GM10847 (cell line): ENCODE data around the gene STUM.

Experiments
- POLR2A ChIP-seq: IDR thresholded peaks from 2 replicates; pipeline ENCODE4 v1.6.1; 2011; ENCODE audit not compliant: insufficient read length; ENCODE audit errors: extremely low read depth

STUM gene

DNA sequence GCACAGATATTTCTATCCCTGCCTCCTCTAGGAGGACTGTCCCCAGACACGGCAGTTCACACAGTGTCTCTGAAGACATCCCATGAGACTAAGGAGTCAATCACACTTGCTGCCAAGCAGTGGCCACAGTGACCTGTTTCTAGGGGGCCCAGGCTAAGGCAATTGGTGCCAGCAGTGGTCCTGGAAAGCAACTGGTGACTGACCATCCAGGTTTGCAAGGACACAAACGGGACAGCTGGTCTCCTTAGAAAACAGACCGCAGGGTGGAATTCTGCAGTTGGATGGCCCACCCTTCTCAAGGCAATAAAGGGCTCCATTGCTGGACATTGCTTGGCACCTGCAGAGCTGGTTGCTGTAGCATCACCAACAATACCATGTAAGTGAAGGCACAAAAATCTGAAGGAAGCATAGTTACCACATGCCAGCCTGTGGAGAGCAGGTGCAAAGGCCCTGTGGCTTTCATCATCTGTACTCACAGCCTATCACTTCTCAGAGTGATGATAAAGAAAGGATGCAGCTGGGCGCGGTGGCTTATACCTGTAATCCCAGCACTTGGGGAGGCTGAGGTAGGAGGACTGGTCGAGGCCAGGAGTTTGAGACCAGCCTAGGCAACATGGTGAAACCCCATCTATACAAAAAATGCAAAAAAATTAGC is 81.5 kb downstream of the STUM start:
- no peak for TF ChIP-seq POLR2A

DNA sequence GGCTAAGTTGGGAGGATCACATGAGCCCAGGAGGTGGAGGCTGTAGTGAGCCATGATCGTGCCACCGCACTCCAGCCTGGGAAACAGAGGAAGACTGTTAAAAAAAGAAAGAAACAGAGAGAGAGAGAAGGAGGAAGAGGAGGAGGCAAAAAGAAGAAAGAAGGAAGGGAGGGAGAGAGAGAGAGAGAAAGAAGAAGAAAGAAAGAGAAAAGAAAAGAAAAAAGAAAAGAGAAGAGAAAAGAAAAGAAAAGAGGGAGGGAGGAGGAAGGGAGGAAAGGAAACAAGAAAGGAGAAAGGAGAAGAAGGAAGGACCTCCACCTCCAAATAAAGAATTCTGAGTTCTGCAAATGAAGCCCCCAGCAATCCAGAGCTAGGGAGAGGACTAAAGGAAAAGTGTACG is 82.0 kb downstream of the STUM start:
- TF ChIP-seq POLR2A: no peak

DNA sequence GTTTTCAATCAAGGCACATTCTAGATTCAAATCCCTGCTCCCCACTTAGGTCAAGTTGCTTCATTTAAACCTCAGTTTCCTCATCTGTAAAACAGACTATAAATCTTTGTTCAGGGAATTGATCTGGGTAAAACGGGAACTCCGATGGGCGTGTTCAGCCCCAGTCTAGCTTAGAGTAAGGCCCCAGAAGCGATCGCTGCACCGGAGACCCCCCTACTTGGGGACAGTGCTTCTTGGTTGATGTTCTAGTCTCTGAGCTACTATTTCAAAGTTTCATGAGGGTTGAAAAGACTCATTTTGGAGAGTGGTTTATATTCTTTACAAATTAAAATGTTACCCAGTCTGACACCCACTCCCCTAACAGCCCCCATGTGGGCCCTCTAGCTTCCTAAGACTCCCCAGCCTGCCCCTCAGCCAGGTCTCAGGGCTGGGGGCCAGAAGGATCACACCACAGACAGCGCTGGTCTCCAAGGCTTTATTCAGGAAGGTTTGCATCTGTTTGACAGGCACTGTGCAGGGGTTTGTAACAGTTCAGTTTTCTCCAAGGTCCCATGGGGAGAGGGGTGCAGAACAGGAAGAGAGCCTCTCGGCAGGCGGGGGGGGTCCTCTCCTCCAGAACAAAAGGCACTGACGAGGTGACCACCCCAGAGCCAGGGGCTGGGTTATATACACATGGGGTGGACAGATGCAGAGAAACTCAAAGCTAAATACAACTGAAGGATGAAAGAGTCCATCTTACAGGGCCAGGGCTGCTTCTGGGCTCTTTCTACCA is 82.9 kb downstream of the STUM start:
- no peak for TF ChIP-seq POLR2A

DNA sequence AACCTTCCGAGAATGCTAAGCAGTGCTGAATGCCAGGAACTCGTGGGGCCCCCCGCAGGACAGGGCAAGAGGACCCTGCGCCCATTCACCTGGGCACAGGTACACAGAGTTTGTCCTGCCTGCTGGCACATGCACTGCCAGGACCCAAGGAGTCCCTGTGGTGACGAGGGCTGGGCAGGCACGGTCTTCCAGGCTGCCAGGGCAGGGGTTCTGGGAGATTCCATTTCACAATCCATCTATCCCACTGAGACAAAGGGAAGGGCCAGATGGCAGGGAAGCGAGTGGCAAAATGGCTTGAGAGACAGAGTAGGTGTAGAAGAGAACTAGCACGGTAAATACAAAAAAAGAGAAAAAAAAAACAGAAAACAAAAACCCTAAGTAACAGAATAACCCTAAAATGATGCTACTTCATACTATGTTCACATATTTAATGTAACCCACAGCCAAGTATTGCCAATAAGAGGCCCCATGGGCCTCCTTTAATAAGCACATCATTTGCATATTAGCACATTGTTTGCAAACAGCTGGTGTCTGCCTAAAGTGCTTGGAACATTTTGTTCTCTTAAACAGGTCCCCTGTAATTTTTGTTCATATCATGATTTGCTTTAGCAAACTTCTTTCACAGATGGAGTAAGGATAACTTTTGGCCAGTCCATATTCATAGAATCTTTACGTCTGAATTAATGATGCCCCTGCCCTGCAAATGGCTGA is 83.8 kb downstream of the STUM start:
- no peak for TF ChIP-seq POLR2A

DNA sequence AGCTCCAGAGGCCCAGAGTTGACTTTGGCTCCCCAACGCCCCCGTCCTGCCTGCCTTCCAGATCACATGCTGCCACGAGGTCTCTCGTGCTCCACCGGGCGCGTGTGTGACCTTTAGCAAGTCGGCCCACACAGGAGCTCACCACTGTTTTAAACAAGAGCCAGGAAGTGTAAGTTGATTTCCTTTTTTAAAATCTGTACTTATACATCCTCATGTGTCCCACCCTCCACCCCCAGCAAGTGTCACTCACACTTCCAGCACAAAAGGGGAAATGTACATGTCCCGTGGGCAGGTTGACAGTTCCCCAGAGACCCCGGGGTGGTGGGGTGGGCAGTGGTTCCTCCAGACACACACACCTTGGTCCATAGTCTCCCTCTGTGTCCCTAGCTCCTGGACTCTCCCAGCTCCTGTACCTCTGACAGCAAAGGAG is 84.4 kb downstream of the STUM start:
- no peak for TF ChIP-seq POLR2A

DNA sequence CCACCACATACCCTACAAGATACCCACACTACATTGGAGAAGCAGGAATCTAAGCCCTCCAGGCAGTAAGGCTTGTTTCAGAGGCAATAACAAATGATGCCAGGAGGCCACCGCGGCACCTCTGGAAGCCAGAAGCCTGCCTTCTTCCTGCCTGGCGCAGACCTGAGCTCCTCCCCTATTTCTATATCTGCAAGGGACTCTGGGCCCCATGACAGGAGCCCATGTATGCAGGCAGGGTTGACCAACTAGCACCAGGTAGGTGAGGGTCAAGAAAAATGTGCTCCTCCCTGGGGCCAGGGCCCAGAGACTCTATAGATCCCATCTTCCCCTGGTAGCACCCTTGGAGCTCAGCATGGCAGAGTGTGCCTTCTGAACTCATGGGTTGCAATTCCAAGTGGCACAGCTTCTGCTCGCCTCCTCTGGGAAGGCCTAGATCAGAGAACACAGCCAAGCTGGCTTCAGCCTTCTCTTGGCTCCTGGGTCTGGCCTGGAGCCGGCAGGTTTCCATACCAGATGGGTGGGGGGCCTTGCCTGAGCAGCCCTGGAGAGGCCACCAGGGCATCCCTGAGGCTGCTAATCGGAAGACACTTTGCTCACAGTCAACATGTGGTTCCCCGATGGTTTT is 85.1 kb downstream of the STUM start:
- TF ChIP-seq POLR2A: no peak

DNA sequence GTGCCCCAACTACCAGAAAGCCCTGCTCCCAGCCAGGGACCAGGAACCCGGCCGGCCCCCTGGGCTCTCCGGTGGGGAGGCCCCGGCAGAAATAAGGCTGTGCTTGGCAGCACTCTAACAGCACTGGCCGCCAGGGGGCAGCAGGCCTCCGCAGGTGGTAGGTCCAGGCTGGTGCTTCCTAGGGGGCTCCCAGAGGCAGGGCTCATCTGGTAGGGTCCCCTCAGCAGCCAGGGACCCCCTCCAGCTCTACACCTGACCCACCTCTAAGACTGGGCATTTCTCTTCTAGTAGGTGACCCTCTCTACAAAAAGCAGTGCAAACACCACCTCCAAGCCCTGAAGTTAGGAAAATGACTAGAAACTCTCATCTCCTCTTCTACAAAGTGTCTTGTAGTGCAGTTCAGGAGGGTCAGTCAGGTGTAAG is 85.6 kb downstream of the STUM start:
- TF ChIP-seq POLR2A: no peak

DNA sequence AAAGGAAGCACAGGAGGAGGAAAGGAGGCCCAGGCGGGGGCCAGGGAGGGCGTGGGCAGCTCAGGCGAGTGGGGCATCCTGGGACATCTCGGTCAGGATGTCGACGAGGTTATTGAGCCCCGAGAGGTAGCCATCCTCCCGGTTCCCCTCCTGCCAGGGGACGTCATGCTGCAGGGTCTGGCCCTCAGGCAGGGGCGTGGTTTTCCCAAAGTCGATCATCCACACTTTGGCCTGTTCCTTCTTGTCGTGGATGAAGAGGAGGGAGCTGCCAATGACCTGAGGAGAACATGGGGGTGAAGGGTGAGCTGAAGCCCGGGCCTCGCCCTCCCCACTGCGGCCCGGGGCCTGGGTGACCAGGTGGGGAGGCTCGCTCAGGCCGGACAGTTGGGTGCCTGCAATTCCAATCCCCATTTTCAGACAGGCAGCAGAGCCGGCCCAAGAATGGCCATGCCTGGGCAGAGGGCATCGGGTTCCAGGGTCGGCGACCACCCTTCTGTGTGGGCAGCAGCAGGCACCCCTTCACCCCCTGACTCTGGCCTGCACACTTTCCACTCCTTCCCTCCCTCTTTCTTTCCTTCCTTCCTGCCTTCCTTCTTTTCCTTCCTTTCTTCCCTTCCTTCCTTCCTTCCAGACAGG is 86.2 kb downstream of the STUM start:
- TF ChIP-seq POLR2A: no peak

DNA sequence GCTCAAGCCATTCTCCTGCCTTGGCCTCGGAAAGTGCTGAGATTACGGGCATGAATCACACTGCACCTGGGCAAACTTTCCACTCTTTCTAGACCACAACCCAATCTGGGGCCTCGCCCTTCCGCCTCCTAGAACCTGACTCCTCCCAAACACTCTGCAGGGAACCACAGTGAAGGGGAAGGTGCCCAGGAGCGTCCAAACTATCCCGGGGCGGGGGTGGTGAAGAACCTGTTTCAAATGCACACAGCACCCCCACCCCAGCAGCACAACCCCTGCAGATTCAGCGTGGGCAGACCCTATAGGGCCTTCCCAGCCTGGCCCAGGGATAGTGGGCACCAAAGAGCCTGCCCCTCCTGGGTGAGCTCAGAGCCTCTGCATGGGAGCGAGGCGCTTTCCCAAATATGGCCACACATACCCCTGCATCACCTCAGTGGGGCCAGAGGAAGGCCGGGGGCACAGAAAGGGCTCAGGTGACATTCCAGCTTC is 86.9 kb downstream of the STUM start:
- TF ChIP-seq POLR2A: no peak

DNA sequence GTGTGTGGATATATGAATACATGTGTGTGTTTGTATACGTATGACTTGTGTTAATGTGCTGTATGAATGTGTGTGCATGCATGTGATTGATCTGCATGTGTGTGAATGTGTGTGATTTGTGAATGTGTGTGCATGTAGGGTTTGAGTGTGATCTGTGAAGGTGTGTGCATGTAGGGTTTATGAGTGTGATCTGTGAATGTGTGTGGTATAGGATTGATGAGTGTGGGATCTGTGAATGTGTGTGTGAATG is 88.2 kb downstream of the STUM start:
- TF ChIP-seq POLR2A: no peak

DNA sequence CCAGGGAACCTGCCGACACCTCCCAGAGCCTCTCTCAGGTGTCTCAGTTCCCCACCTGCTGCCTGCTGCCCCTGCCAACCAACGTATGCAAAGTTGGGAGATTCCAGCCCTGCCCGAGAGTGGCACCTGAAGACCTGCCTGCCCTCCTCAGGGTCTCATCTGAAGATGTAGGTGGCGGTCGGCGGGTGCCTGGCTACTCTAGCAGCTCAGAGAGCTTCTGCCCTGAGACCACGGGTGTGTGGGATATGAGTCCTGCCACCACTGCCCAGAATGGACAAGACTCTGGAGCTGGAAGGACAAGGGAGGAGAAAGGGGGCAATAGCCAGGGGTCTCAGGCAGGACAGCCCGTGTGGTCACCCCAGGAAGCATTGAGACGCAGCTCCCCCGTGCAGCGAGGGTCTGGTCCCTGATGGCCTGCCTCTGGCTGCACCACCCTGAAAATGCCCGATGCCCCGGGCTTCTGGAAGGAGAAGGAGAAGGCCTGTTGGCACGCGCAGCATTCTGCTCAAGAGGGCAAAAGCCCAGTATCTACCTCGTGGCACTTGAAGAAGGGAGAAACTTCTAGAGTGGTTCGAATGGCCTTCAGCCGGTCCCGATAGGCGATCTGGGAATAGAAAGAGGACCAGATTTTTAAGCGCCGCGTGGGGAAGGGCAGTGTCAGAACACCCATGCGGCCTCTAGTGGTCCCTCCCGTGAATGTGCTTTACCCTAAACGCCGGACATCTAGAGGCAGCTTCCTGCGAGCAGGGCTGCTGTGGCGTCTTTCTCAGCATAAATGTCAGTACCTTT is 88.8 kb downstream of the STUM start:
- no peak for TF ChIP-seq POLR2A

DNA sequence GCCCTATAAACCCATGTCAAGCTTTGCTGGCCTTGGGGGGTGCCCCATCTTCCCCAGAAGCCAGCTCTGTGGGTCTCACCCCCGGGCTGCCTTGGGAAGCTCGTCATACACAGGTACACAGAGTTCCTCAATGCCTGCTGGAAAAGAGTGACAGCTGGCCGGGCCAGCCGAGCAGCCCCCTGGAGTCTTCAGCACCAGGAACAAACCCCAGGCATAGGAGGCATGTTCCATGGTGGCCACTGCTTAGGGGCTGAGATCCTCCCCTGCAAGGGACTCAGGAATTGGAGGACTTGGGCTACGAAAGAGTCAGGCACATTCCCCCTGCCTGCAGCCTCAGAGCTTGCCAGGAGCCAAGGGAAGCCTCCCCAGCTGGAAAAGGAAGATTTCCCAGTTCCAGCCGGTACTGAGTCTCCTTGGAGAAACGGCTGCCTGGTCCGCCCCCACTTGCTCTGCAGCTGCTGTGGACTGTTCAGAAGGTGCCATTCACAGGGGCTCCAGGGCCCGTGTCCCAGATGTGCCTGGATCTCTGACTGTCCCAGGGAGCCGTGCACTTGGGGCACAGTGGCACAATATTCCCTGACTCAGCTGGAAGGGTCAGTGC is 89.5 kb downstream of the STUM start:
- no peak for TF ChIP-seq POLR2A

DNA sequence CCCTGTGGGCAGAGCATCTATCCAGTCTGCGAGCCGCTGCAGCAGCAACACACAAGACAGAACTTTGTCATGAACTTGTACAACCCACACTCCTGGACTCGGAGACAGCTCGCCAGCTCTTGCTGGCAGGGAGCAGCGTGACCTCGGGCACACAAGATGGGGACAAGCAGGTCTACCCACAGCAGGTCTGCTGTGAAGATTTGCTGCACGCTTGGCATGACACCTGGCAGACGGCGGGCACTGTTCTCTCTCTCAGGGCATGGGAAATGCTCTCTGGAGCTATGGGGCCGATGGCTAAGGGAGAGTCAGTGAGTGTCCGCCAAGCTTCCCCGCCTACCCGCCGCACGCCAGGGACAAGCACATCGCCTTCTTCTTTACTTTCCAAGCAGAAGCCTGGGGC is 90.0 kb downstream of the STUM start:
- TF ChIP-seq POLR2A: no peak

DNA sequence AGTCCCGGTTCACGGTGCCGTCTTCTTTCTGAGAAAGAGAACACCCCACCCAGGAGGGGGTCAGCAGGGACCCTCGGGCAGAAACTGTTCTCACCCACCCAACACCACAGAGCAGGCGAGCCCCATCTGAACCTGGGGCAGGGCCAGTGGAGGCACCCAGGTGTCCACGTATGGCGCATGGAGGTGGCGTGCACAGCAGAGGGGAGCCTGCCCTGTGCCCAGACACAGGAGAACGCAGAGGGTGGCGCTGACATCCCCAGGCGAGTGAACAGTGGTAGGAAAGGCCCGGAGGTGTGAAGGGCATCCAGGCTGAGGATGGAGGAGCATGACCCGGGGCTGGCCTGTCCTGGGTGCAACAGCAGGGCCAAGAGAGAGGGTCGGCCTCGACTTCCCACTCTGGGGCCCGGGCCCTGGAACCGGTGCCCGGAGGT is 91.1 kb downstream of the STUM start:
- TF ChIP-seq POLR2A: no peak
